Keratinocyte (primary cell): ENCODE data around the gene HMGA1.

ENCODE experiments used
- EZH2 ChIP-seq: IDR thresholded peaks from one replicate; pipeline ENCODE4 v1.6.1; 2012; ENCODE audit warnings: inconsistent platforms, mild to moderate bottlenecking, low read length, moderate library complexity
- TF ChIP-seq, protein P1 (sequence below), 3 experiments: IDR thresholded peaks in 1 of 3; conservative IDR thresholded peaks in 1 of 3; optimal IDR thresholded peaks in 1 of 3; 2 replicates in 2 of 3; 3 replicates in 1 of 3; pipeline versions ENCODE3 to v1.5.1; 2011; ENCODE audit warnings: low read length in 3 of 3, mild to moderate bottlenecking in 3 of 3, moderate library complexity in 2 of 3, control low read depth in 1 of 3, inconsistent platforms in 1 of 3; ENCODE audit not compliant: insufficient read depth in 2 of 3; ENCODE audit errors: extremely low read depth in 1 of 3

DNA sequence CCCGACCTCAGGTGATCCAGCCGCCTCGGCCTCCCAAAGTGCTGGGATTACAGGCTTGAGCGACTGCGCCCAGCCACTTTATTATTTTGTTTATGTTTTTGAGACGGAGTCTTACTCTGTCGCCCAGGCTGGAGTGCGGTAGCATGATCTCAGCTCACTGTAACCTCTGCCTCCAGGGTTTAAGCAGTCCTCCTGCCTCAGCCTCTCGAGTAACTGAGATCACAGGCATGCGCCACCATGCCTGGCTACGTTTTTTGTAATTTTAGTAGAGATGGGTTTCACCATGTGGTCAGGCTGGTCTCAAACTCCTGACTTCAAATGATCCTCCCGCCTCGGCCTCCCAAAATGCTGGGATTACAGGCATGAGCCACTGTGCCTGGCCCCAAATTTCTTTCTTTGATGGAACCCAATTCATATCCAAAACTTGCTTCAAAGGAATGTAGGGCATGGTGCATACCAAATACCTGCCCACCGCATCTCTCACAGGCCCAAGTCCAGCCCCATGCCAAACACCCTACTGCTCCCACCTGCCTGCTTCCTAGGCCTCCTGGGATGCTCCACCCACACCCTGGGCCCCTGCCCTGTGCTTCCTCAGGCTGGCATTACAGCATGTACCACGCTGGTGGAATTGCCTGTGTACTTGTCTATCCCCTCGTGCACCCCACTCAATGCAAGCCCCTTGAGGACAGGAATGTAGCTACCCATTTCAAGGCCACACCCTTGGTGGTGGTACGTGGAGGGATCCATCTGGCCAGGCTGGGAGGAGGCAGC is 4.9 kb upstream of the HMGA1 start:
- TF ChIP-seq, protein P1, sequence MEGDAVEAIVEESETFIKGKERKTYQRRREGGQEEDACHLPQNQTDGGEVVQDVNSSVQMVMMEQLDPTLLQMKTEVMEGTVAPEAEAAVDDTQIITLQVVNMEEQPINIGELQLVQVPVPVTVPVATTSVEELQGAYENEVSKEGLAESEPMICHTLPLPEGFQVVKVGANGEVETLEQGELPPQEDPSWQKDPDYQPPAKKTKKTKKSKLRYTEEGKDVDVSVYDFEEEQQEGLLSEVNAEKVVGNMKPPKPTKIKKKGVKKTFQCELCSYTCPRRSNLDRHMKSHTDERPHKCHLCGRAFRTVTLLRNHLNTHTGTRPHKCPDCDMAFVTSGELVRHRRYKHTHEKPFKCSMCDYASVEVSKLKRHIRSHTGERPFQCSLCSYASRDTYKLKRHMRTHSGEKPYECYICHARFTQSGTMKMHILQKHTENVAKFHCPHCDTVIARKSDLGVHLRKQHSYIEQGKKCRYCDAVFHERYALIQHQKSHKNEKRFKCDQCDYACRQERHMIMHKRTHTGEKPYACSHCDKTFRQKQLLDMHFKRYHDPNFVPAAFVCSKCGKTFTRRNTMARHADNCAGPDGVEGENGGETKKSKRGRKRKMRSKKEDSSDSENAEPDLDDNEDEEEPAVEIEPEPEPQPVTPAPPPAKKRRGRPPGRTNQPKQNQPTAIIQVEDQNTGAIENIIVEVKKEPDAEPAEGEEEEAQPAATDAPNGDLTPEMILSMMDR (optimal IDR thresholded peaks at IDR 0.05 in 1 of 3, IDR thresholded peaks at IDR 0.05 in 1 of 3, conservative IDR thresholded peaks at IDR 0.05 in 1 of 3; ENCODE audit: extremely low read depth in 1 of 3, insufficient read depth in 2 of 3, low read length in 3 of 3): no peak
- no peak for TF ChIP-seq EZH2
